HepG2 (cell line): ENCODE results near the gene PDE2A. TPM values are rescaled to one million over a fixed set of nuclear protein-coding genes. Genes with fewer than 3 reads are reported as not detected.

ENCODE experiments used
- AGO2 ChIP-seq: fragments of 200-400 bp; formaldehyde crosslinking; optimal IDR thresholded peaks from 2 replicates; pipeline ENCODE3; 2017; ENCODE audit warnings: mild to moderate bottlenecking, low read depth, low read length, moderate library complexity
- ARNTL ChIP-seq: sonication (generic); formaldehyde crosslinking; IDR thresholded peaks from 2 replicates; pipeline ENCODE4 v1.4.0; 2020; ENCODE audit warnings: mild to moderate bottlenecking, missing genetic modification reagents
- ATF1 ChIP-seq: IDR thresholded peaks from 2 replicates; pipeline ENCODE4 v1.6.1; 2016; ENCODE audit warnings: mild to moderate bottlenecking, control low read depth
- FOXP1 ChIP-seq, 2 experiments: fragments of 450-650 bp in 1 of 2; IDR thresholded peaks; 2 replicates each; pipeline ENCODE4 v1.6.1; 2017 to 2018; ENCODE audit warnings: antibody characterized with exemption in 1 of 2
- JDP2 ChIP-seq: sonication (generic); formaldehyde crosslinking; IDR thresholded peaks from 2 replicates; pipeline ENCODE4 v1.8.1; 2022; ENCODE audit warnings: missing genetic modification reagents, borderline replicate concordance
- KDM3A ChIP-seq: IDR thresholded peaks from 2 replicates; pipeline ENCODE4 v1.6.1; 2018; ENCODE audit warnings: low read depth, missing compliant biosample characterization
- KLF13 ChIP-seq: sonication (generic); formaldehyde crosslinking; IDR thresholded peaks from 2 replicates; pipeline ENCODE4 v1.4.0; 2020; ENCODE audit warnings: mild to moderate bottlenecking, missing genetic modification reagents
- MXD4 ChIP-seq: IDR thresholded peaks from 2 replicates; pipeline ENCODE4 v1.6.1; 2016; ENCODE audit warnings: mild to moderate bottlenecking, missing biosample characterization, missing genetic modification reagents
- RFX5 ChIP-seq: IDR thresholded peaks from 2 replicates; pipeline ENCODE4 v1.6.1; 2011; ENCODE audit warnings: low read depth, low read length, improper control_type of control experiment
- U2AF1 ChIP-seq: fragments of 200-400 bp; formaldehyde crosslinking; optimal IDR thresholded peaks from 2 replicates; pipeline ENCODE3; 2017; ENCODE audit warnings: mild to moderate bottlenecking, low read depth, low read length
- YY1 ChIP-seq: IDR thresholded peaks from 2 replicates; pipeline ENCODE4 v1.6.1; 2011; ENCODE audit warnings: low read length, low read depth, moderate library complexity, mild to moderate bottlenecking; ENCODE audit not compliant: insufficient read depth, insufficient replicate concordance
- ZNF20 ChIP-seq: sonication (generic); formaldehyde crosslinking; IDR thresholded peaks from 2 replicates; pipeline ENCODE4 v1.4.0; 2020; ENCODE audit warnings: mild to moderate bottlenecking, moderate library complexity, missing genetic modification reagents
- ZNF468 ChIP-seq: sonication (generic); formaldehyde crosslinking; IDR thresholded peaks from 2 replicates; pipeline ENCODE4 v1.8.0; 2022; ENCODE audit warnings: mild to moderate bottlenecking, moderate library complexity, missing genetic modification reagents
- ZNF598 ChIP-seq: sonication (generic); formaldehyde crosslinking; IDR thresholded peaks from 2 replicates; pipeline ENCODE4 v1.5.1; 2020; ENCODE audit warnings: mild to moderate bottlenecking, missing genetic modification reagents, borderline replicate concordance
- ZNF720 ChIP-seq: sonication (generic); formaldehyde crosslinking; IDR thresholded peaks from 2 replicates; pipeline ENCODE4 v1.4.0; 2020; ENCODE audit warnings: missing genetic modification reagents
- ZNF788 ChIP-seq: sonication (generic); formaldehyde crosslinking; IDR thresholded peaks from 2 replicates; pipeline ENCODE4 v1.5.0; 2020; ENCODE audit warnings: mild to moderate bottlenecking, missing genetic modification reagents, borderline replicate concordance
- polyA plus RNA-seq, 8 experiments: library from polyadenylated mRNA; depleted of rRNA in 3 of 8; stranded (reverse) in 7 of 8; unstranded in 1 of 8; fragments of >200 nt; fragmentation: Illumina TruSeq in 4 of 8; extraction: Trizol in 4 of 8; gene quantifications; 2 replicates each; pipeline versions ENCODE4 v1.2.1 to v1.2.3, GENCODE V29; 2011 to 2016; ENCODE audit warnings: low read depth in 4 of 8, missing spikeins in 1 of 8, mixed read lengths in 1 of 8; ENCODE audit not compliant: insufficient read depth in 1 of 8
- total RNA-seq, 5 experiments: library from RNA; depleted of rRNA; stranded (reverse); fragments of >200 nt; fragmentation: Illumina TruSeq; extraction: Trizol; gene quantifications; 2 replicates each; pipeline ENCODE4 v1.2.3, GENCODE V29; 2016; ENCODE audit warnings: low read depth in 1 of 5
- TF ChIP-seq, protein P1 (sequence below): sonication (generic); formaldehyde crosslinking; IDR thresholded peaks from 2 replicates; pipeline ENCODE4 v1.5.1; 2020; ENCODE audit warnings: missing genetic modification reagents, mild to moderate bottlenecking, borderline replicate concordance
- TF ChIP-seq, protein P2 (sequence below): sonication (generic); formaldehyde crosslinking; IDR thresholded peaks from 2 replicates; pipeline ENCODE4 v1.4.0; 2020; ENCODE audit warnings: missing genetic modification reagents, mild to moderate bottlenecking, borderline replicate concordance
- TF ChIP-seq, protein P3 (sequence below): sonication (generic); formaldehyde crosslinking; IDR thresholded peaks from 2 replicates; pipeline ENCODE4 v1.9.0; 2021; ENCODE audit warnings: missing genetic modification reagents, borderline replicate concordance
- TF ChIP-seq, protein P4 (sequence below): sonication (generic); formaldehyde crosslinking; IDR thresholded peaks from 2 replicates; pipeline ENCODE4 v1.4.0; 2020; ENCODE audit warnings: missing genetic modification reagents

PDE2A gene
- total and polyA plus RNA-seq, 2 of the 13 experiments (the other 11 are each of a cell fraction or from before 2014, with no cell fraction given): 3.1 TPM; not detected in 1

DNA sequence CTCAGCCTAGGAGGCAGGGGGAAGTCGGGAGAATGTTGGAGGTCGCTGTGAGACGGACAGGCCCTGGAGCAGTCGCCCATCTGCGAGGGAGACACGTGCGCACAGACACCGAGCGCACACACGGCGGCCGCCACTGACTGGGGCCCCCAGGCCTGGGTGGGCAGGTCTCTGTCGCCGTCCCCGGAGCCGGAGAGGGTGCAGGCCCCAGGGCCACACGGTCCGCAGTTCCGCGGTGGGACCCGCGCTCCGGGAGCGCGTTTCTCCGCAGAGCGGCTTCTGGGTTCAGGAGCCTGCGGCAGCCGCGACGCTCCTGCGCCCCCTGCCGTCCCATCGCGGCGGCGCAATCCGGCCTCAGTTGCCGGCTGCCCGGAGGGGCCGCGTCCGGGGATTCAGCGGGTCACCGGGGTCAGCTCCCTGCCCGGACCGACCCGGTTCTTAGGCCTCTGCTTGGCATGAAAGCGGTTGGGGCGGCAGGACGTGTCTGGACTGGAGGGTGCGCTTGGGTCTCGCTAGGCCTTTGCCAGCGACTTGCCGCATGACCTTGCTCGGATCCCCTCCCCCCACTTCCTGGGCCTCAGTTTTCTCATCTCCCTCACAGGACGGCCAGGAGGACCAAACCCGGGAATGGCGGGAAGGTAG lies 31.2 kb downstream of the PDE2A start (continued):
- no peak for TF ChIP-seq U2AF1
- peak; percentile 42; the same call in 1 of the 2 replicates for TF ChIP-seq KDM3A (CRISPR knock-in tag)
- no peak for TF ChIP-seq ZNF20
- TF ChIP-seq ARNTL (CRISPR knock-in tag): no peak
- no peak for TF ChIP-seq ATF1 (CRISPR knock-in tag)
- TF ChIP-seq, protein P1, sequence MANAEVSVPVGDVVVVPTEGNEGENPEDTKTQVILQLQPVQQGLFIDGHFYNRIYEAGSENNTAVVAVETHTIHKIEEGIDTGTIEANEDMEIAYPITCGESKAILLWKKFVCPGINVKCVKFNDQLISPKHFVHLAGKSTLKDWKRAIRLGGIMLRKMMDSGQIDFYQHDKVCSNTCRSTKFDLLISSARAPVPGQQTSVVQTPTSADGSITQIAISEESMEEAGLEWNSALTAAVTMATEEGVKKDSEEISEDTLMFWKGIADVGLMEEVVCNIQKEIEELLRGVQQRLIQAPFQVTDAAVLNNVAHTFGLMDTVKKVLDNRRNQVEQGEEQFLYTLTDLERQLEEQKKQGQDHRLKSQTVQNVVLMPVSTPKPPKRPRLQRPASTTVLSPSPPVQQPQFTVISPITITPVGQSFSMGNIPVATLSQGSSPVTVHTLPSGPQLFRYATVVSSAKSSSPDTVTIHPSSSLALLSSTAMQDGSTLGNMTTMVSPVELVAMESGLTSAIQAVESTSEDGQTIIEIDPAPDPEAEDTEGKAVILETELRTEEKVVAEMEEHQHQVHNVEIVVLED: no peak
- TF ChIP-seq ZNF788 (CRISPR knock-in tag): peak; percentile 51; the same call in 1 of the 2 replicates
- TF ChIP-seq, protein P2, sequence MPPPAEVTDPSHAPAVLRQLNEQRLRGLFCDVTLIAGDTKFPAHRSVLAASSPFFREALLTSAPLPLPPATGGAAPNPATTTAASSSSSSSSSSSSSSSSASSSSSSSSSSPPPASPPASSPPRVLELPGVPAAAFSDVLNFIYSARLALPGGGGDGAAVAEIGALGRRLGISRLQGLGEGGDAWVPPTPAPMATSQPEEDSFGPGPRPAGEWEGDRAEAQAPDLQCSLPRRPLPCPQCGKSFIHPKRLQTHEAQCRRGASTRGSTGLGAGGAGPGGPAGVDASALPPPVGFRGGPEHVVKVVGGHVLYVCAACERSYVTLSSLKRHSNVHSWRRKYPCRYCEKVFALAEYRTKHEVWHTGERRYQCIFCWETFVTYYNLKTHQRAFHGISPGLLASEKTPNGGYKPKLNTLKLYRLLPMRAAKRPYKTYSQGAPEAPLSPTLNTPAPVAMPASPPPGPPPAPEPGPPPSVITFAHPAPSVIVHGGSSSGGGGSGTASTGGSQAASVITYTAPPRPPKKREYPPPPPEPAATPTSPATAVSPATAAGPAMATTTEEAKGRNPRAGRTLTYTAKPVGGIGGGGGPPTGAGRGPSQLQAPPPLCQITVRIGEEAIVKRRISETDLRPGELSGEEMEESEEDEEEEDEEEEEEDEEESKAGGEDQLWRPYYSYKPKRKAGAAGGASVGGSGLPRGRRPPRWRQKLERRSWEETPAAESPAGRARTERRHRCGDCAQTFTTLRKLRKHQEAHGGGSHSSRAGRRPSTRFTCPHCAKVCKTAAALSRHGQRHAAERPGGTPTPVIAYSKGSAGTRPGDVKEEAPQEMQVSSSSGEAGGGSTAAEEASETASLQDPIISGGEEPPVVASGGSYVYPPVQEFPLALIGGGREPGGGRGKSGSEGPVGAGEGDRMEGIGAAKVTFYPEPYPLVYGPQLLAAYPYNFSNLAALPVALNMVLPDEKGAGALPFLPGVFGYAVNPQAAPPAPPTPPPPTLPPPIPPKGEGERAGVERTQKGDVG (CRISPR knock-in tag): no peak
- peak; percentile 73; the same call in 1 of the 2 replicates for TF ChIP-seq ZNF598 (CRISPR knock-in tag)
- TF ChIP-seq JDP2: no peak
- TF ChIP-seq ZNF468: no peak
- TF ChIP-seq ZNF720 (CRISPR knock-in tag): no peak
- TF ChIP-seq YY1: peak; percentile 60
- TF ChIP-seq MXD4: 0 out of 2 replicates have a peak, but pooled peaks have one; percentile 29
- TF ChIP-seq, protein P3, sequence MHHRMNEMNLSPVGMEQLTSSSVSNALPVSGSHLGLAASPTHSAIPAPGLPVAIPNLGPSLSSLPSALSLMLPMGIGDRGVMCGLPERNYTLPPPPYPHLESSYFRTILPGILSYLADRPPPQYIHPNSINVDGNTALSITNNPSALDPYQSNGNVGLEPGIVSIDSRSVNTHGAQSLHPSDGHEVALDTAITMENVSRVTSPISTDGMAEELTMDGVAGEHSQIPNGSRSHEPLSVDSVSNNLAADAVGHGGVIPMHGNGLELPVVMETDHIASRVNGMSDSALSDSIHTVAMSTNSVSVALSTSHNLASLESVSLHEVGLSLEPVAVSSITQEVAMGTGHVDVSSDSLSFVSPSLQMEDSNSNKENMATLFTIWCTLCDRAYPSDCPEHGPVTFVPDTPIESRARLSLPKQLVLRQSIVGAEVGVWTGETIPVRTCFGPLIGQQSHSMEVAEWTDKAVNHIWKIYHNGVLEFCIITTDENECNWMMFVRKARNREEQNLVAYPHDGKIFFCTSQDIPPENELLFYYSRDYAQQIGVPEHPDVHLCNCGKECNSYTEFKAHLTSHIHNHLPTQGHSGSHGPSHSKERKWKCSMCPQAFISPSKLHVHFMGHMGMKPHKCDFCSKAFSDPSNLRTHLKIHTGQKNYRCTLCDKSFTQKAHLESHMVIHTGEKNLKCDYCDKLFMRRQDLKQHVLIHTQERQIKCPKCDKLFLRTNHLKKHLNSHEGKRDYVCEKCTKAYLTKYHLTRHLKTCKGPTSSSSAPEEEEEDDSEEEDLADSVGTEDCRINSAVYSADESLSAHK: no peak
- TF ChIP-seq RFX5: no peak
- TF ChIP-seq KLF13 (CRISPR knock-in tag): no peak
- no peak for TF ChIP-seq FOXP1 (IDR thresholded peaks at IDR 0.05)
- no peak for TF ChIP-seq FOXP1 (CRISPR knock-in tag; IDR thresholded peaks at IDR 0.05)
- TF ChIP-seq, protein P4, sequence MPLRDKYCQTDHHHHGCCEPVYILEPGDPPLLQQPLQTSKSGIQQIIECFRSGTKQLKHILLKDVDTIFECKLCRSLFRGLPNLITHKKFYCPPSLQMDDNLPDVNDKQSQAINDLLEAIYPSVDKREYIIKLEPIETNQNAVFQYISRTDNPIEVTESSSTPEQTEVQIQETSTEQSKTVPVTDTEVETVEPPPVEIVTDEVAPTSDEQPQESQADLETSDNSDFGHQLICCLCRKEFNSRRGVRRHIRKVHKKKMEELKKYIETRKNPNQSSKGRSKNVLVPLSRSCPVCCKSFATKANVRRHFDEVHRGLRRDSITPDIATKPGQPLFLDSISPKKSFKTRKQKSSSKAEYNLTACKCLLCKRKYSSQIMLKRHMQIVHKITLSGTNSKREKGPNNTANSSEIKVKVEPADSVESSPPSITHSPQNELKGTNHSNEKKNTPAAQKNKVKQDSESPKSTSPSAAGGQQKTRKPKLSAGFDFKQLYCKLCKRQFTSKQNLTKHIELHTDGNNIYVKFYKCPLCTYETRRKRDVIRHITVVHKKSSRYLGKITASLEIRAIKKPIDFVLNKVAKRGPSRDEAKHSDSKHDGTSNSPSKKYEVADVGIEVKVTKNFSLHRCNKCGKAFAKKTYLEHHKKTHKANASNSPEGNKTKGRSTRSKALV (CRISPR knock-in tag): peak; percentile 53; the same call in 1 of the 2 replicates
- TF ChIP-seq AGO2: no peak
